K562 (cell line): ENCODE results near the gene PRKAR2B. TPM values are rescaled to one million over a fixed set of nuclear protein-coding genes. Genes with fewer than 3 reads are reported as not detected.
A peak's percentile ranks its signal among the peaks of the same experiment; 100 is the strongest.

ENCODE experiments used
- AFF4 ChIP-seq: sonication (generic); formaldehyde crosslinking; IDR thresholded peaks from 2 replicates; pipeline ENCODE4 v1.8.0; 2023; ENCODE audit warnings: mild to moderate bottlenecking, missing genetic modification reagents
- CBX1 ChIP-seq: sonication (generic); IDR thresholded peaks from 2 replicates; pipeline ENCODE4 v1.6.1; 2016; ENCODE audit warnings: antibody characterized with exemption, low read depth, mild to moderate bottlenecking
- E4F1 ChIP-seq: fragments of 250-450 bp; sonication (Bioruptor Pico); IDR thresholded peaks from 2 replicates; pipeline ENCODE4 v1.5.0; 2021; ENCODE audit warnings: mild to moderate bottlenecking, borderline replicate concordance
- FOXK2 ChIP-seq, 2 experiments: fragments of 450-650 bp; IDR thresholded peaks in 1 of 2; conservative IDR thresholded peaks in 1 of 2; 2 replicates each; pipeline ENCODE4 v1.6.1; 2016; ENCODE audit warnings: low read depth in 2 of 2, mild to moderate bottlenecking in 1 of 2
- HMG20B ChIP-seq: fragments of 250-450 bp; sonication (Bioruptor Pico); IDR thresholded peaks from 2 replicates; pipeline ENCODE4 v1.5.0; 2021; ENCODE audit warnings: mild to moderate bottlenecking
- KLF6 ChIP-seq: fragments of 250-450 bp; sonication (Bioruptor Pico); IDR thresholded peaks from 2 replicates; pipeline ENCODE4 v1.4.0; 2020; ENCODE audit warnings: mild to moderate bottlenecking, moderate library complexity, borderline replicate concordance
- RBM22 ChIP-seq: fragments of 200-400 bp; formaldehyde crosslinking; IDR thresholded peaks from 2 replicates; pipeline ENCODE4 v1.6.1; 2018; ENCODE audit warnings: low read length, low read depth; ENCODE audit not compliant: poor library complexity, severe bottlenecking
- RUNX1 ChIP-seq: sonication (generic); IDR thresholded peaks from 2 replicates; pipeline ENCODE4 v1.6.1; 2016; ENCODE audit warnings: antibody characterized with exemption, low read depth
- SAFB ChIP-seq: fragments of 200-400 bp; formaldehyde crosslinking; IDR thresholded peaks from 2 replicates; pipeline ENCODE4 v1.6.1; 2017; ENCODE audit warnings: low read depth, low read length, borderline replicate concordance
- ZKSCAN3 ChIP-seq: fragments of 250-450 bp; sonication (Bioruptor Pico); IDR thresholded peaks from 2 replicates; pipeline ENCODE4 v1.4.0; 2020
- ZNF3 ChIP-seq: fragments of 250-450 bp; sonication (Bioruptor Pico); IDR thresholded peaks from 2 replicates; pipeline ENCODE4 v1.5.0; 2021; ENCODE audit warnings: mild to moderate bottlenecking, moderate library complexity
- ZNF436 ChIP-seq: fragments of 250-450, 450-650 bp; sonication (Bioruptor Pico); formaldehyde crosslinking; IDR thresholded peaks from 2 replicates; pipeline ENCODE4 v1.7.0; 2020; ENCODE audit warnings: mild to moderate bottlenecking
- ZNF586 ChIP-seq: fragments of 450-650 bp; formaldehyde crosslinking; conservative IDR thresholded peaks from 2 replicates; pipeline ENCODE4 v1.4.0; 2020; ENCODE audit warnings: mild to moderate bottlenecking, moderate library complexity
- polyA plus RNA-seq, 8 experiments: library from polyadenylated mRNA; depleted of rRNA in 4 of 8; stranded (reverse) in 5 of 8; unstranded in 3 of 8; fragments of >200 nt; fragmentation: Nextera tagmentation in 2 of 8; fragmentation: Illumina TruSeq in 1 of 8; extraction: Ambion mirVana in 2 of 8; extraction: Trizol in 1 of 8; gene quantifications; 2 replicates each; pipeline versions ENCODE4 v1.2.1 to v1.2.3, GENCODE V29; 2011 to 2014; ENCODE audit warnings: inconsistent platforms in 1 of 8, missing spikeins in 1 of 8
- total RNA-seq, 7 experiments: library from RNA; depleted of rRNA in 6 of 7; stranded (reverse); fragments of >200 nt in 6 of 7; fragmentation: Illumina TruSeq in 2 of 7; extraction: Trizol in 2 of 7; gene quantifications; 2 replicates each; pipeline versions ENCODE4 v1.2.1 to v1.2.3, GENCODE V29; 2011 to 2021; ENCODE audit warnings: low replicate concordance in 1 of 7
- TF ChIP-seq, protein P1 (sequence below): fragments of 250-450 bp; sonication (Bioruptor Pico); IDR thresholded peaks from 2 replicates; pipeline ENCODE4 v1.8.0; 2021; ENCODE audit warnings: moderate library complexity, mild to moderate bottlenecking, inconsistent platforms
- TF ChIP-seq, protein P2 (sequence below): sonication (generic); formaldehyde crosslinking; IDR thresholded peaks from 2 replicates; pipeline ENCODE4 v1.8.0; 2022; ENCODE audit warnings: mild to moderate bottlenecking, low read depth, missing genetic modification reagents

Gene PRKAR2B
- total and polyA plus RNA-seq, 9 of the 15 experiments (the other 6 are each of a cell fraction or from before 2014, with no cell fraction given): 59.0 to 173 (median 129) TPM

DNA sequence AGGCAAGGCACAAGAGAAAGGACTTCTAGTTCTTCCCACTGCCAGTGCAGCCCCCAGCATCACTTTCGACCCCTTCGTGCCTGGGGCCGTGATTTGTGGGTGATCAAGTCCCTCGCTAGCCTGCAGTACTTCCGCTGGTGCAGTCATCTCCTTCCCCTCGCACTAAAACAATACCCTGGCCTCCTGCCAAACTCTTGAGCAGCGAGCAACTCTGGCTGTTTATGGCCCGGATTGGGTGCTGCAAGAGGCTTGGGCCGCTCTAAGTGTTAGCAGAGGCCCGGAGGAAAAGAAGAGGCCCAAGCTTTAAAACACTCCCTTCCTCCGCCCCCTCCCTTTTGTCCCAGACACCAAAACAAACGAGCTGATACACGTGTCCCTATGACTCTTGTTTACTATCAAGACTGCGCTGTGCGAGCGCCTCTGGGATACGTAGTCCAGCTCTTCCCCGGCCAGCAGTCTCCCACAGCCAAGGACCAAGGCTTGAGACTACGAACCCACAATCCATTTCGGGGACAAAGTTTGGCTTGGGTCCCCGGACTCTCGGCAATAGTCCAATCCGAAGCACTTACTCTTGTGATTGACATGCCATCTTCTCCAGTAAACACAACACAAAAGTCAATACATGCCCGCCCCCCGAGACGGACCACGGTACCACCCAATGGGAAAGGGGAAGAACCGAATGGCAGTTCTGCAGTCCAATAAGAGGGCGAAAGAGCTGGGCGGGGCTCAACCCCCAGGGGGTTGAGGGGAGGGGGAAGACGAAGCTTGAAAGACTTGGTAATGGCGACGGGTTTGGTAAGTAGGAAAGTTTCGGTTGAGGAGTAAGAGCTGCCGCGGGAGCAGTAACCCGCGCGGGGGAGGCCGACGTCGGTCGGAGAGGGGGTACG is 124.0 kb downstream of the PRKAR2B start, which contains the start of gene HBP1 (continued):
- TF ChIP-seq, protein P1, sequence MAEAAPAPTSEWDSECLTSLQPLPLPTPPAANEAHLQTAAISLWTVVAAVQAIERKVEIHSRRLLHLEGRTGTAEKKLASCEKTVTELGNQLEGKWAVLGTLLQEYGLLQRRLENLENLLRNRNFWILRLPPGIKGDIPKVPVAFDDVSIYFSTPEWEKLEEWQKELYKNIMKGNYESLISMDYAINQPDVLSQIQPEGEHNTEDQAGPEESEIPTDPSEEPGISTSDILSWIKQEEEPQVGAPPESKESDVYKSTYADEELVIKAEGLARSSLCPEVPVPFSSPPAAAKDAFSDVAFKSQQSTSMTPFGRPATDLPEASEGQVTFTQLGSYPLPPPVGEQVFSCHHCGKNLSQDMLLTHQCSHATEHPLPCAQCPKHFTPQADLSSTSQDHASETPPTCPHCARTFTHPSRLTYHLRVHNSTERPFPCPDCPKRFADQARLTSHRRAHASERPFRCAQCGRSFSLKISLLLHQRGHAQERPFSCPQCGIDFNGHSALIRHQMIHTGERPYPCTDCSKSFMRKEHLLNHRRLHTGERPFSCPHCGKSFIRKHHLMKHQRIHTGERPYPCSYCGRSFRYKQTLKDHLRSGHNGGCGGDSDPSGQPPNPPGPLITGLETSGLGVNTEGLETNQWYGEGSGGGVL (CRISPR knock-in tag): no peak
- TF ChIP-seq RUNX1 (no peak), ZNF3 (no peak), ZKSCAN3 (CRISPR knock-in tag) (no peak), KLF6 (CRISPR knock-in tag) (no peak), E4F1 (no peak), FOXK2 (conservative IDR thresholded peaks at IDR 0.05 in 1 of 2, IDR thresholded peaks at IDR 0.05 in 1 of 2; ENCODE audit: low read depth in 2 of 2) (peak; percentile 100), RBM22 (no peak), AFF4 (CRISPR knock-in tag) (no peak; the same call in none of the 2 replicates), ZNF436 (CRISPR knock-in tag) (0 out of 2 replicates have a peak, but pooled peaks have one; percentile 45), SAFB (no peak), ZNF586 (CRISPR knock-in tag) (no peak), CBX1 (no peak), HMG20B (CRISPR knock-in tag) (no peak)
- TF ChIP-seq, protein P2, sequence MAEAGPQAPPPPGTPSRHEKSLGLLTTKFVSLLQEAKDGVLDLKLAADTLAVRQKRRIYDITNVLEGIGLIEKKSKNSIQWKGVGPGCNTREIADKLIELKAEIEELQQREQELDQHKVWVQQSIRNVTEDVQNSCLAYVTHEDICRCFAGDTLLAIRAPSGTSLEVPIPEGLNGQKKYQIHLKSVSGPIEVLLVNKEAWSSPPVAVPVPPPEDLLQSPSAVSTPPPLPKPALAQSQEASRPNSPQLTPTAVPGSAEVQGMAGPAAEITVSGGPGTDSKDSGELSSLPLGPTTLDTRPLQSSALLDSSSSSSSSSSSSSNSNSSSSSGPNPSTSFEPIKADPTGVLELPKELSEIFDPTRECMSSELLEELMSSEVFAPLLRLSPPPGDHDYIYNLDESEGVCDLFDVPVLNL (CRISPR knock-in tag): 0 out of 2 replicates have a peak, but pooled peaks have one; percentile 66
